Stomach (tissue), 4 donors: ENCODE data around the gene C7orf57.

Experiments
- POLR2AphosphoS5 ChIP-seq, 3 donors: sonication (generic); formaldehyde crosslinking; IDR thresholded peaks; one replicate each; pipeline ENCODE4 v1.6.1; 2016; ENCODE audit warnings: antibody characterized with exemption in 3 of 3
- TF ChIP-seq, protein P1 (sequence below), 7 experiments: fragments of 450-650 bp in 4 of 7; fragments of 200-600 bp in 3 of 7; sonication (generic) in 3 of 7; IDR thresholded peaks; one replicate each; pipeline ENCODE4 v1.5.1; 2016 to 2019; ENCODE audit warnings: antibody characterized with exemption in 7 of 7, control low read depth in 2 of 7, mild to moderate bottlenecking in 1 of 7

DNA sequence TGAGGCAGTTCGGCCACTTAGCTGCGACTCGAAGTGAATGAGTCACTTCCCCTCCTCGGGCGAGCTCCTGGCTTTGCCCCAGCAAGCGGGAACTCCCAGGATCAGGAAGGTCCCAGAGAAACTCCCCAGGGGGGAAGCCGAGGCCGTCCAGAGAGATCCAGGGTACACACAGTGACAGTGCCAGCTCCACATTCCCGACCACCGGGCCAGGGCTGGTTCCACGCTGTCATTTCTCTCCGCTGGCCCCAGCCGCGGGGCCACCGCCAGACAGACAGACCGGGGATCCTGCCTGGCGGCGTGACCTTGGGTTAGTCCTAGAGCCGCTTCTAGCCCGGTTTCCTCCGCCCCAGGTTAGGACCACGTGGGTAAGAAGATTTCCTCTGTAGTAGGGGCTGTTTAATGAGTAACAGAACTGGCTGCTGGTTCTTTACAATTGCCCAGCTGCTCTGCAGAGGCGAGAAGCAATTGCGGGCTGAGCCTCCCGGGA lies 53.3 kb downstream of the C7orf57 start:
- TF ChIP-seq, protein P1, sequence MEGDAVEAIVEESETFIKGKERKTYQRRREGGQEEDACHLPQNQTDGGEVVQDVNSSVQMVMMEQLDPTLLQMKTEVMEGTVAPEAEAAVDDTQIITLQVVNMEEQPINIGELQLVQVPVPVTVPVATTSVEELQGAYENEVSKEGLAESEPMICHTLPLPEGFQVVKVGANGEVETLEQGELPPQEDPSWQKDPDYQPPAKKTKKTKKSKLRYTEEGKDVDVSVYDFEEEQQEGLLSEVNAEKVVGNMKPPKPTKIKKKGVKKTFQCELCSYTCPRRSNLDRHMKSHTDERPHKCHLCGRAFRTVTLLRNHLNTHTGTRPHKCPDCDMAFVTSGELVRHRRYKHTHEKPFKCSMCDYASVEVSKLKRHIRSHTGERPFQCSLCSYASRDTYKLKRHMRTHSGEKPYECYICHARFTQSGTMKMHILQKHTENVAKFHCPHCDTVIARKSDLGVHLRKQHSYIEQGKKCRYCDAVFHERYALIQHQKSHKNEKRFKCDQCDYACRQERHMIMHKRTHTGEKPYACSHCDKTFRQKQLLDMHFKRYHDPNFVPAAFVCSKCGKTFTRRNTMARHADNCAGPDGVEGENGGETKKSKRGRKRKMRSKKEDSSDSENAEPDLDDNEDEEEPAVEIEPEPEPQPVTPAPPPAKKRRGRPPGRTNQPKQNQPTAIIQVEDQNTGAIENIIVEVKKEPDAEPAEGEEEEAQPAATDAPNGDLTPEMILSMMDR (IDR thresholded peaks at IDR 0.05) = no peak
- peak; percentile 4 to 22 (median 8) for TF ChIP-seq POLR2AphosphoS5 (IDR thresholded peaks at IDR 0.05)
